ENCODE measurements around the gene ATAD3A.
A peak's percentile ranks its signal among the peaks of the same experiment; 100 is the strongest.
"Not testable (repeated sequence)": the region's sequence is repeated elsewhere in the genome, so short reads cannot be mapped to it uniquely, and the experiment has no call there.

ATAD3A gene

DNA sequence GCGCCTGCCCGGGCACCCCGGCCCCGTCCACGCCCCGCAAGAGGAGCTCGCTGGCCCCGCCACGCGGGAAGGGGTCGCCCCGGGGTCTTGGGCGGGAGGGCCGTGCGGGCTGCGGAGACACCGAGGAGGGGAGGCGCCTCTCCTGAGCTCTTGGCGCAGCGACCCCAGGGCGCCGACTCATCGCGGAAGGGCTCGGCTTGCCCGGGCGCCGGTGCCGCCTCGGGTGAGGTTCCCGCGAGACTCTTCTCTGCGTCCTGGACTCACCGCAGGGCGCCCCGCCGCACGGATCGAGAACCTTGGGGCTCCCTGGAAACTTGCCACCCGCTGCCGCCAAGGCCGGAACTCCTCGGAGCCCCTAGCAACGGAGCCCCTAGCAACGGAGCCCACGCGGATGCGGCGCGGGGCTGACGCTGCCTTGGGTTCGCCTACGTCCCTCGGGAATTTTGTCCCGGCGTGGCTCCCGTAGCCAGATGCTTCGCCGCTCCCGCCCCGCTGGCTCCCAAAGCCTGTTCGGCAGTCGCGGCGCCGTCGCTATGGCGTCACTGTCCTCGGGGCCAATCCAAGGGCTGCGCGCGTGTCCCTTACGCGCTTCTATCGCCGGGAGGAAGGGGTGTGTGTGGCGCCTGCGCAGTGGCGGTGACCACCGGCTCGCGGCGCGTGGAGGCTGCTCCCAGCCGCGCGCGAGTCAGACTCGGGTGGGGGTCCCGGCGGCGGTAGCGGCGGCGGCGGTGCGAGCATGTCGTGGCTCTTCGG is at the start of gene ATAD3A:
Gene ATAD3A, plus strand, starts transcription at position 630 of the 753 bp plus-strand sequence. Its CDS starts 107 bp downstream, at position 737.
- DNase-seq (ENCODE audit: low read depth in 2 of 2, low spot score in 1 of 2), result peak; percentile 82 to 93

DNA sequence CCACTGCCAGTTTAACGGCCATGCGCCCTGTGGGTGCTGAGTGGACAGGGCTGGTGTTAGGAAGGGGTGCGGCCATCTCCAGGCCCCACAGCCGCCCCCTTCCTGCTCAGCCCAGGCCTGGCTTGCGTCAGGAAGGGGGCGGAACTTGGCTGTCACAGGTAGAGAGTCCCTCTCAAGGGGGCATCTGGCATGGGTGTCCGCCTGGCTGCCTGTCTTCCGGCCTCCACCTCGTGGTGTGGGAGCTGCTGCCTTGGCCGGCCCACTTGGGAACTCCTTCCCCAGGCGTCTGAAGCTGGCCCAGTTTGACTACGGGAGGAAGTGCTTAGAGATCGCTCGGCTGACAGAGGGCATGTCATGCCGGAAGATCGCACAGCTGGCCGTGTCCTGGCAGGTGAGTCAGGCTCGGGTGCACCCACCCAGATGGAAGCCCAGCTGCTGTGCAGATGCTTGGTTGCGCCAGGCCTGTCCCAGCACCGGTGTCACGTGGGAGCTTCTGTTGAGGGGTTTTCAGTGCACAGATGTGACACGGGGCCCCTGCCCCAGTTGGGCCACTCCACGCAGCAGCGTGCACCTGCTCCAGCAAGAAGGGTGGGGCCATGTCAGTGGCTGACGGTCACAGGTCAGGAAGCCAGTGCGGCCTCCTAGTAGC is 49.5 kb upstream of the ATAD3A start:
- no peak for DNase-seq (ENCODE audit: low read depth in 2 of 2, low spot score in 1 of 2)

DNA sequence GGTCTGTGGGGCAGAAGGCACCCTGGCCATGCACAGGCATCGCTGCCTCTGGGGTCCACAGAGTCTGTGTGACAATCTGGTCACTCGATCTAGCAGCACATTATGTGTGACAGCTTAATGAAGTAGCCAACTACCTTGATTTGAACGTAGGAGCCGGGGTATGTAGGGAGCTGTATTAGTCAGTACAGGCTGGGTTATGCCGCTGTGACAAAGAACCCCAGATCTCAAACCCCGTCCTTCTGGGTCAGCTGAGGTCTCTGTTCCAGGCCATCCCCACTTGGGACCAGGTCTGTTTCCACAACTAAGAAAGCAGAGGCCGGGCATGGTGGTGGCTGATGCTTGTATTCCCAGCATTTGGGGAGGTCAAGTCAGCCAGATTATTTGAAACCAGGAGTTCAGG is 48.6 kb upstream of the ATAD3A start:
- no peak for DNase-seq (ENCODE audit: low read depth in 2 of 2, low spot score in 1 of 2)

DNA sequence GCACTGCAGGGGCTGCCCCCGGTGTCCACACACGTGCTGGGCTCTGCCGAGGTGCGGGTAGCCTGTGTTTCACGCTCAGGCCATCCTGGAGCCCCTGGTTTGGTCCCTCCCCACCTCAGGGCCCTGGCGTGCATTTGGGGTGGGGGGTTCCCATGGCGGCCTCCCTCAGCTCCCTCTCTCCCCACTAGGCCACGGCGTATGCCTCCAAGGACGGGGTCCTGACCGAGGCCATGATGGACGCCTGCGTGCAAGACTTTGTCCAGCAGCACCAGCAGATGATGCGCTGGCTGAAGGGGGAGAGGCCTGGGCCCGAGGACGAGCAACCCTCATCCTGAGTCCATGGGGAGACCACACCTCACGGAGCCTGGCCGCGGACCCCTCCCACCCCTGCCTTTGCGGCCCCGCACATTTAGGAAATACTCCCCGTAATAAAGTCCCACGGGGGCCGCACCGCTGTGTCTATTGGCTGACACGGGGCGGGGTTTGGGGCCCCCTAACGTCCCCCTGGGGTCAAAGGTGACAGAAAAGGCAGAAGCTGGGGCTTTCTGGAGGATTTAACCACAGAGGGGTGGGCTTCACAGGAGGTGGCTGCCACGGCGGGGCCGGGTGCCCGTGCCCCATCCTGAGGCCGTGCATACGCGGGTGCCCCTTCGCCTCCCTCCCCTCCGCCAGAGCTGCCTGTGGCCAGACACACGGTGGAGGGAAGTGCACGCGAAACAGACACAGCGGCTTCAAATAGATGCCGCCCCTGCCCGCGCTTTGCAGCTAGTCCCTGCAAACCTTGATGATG is 43.6 kb upstream of the ATAD3A start:
- DNase-seq (ENCODE audit: low read depth in 2 of 2, low spot score in 1 of 2), result not testable (repeated sequence)

DNA sequence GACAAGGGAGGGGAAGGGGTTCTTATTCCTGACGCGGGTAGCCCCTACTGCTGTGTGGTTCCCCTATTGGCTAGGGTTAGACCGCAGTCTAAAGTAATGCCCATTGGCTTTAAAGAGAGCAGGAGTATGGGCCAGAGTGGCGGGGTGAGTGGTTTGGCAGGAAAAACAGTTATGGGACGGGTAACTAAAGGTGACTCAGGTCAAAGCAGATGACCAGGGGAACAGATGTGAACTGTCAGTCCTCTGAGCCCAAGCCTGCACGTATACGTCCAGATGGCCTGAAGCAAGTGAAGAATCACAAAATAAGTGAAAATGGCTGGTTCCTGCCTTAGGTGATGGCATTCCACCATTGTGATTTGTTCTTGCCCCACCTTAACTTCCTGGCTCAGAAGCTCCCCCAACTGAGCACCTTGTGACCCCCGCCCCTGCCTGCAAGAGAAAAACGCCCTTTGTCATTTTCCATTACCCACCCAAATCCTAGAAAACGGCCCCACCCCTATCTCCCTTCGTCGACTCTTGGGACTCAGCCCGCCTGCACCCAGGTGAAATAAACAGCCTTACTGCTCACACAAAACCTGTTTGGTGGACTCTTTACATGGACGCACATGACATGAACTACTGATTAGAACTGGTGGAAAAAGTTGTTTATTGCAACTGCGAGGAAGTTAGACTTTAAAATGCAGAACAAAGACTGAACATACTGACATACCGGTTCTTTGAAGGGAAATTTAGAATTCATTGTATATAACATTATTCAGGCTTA is 41.2 kb upstream of the ATAD3A start:
- no peak for DNase-seq (ENCODE audit: low read depth in 2 of 2, low spot score in 1 of 2)

DNA sequence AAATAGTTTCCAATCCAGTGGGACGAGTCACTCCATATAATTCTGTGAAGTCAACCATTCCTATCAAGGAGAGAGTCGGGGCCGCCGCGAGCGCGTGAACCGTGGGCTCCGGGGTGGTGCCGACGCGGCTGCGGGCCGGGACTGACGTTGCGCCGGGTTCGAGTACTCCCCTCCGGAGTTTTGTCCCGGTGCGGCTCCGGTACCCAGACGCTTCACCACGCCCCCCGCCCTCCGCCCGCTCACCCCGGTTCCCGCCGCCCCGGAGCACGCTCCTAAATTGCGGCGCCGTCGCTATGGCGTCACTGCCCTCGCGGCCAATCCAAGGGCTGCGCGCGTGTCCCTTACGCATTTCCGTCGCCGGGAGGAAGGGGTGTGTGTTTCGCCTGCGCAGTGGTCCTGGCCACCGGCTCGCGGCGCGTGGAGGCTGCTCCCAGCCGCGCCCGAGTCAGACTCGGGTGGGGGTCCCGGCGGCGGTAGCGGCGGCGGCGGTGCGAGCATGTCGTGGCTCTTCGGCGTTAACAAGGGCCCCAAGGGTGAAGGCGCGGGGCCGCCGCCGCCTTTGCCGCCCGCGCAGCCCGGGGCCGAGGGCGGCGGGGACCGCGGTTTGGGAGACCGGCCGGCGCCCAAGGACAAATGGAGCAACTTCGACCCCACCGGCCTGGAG is 40.4 kb upstream of the ATAD3A start, which contains the start of gene ATAD3B:
Gene ATAD3B, plus strand, starts transcription at position 377 of the 664 bp plus-strand sequence. Its CDS starts 120 bp downstream, at position 497.
- DNase-seq (ENCODE audit: low read depth in 2 of 2, low spot score in 1 of 2), result peak; percentile 84 to 87

DNA sequence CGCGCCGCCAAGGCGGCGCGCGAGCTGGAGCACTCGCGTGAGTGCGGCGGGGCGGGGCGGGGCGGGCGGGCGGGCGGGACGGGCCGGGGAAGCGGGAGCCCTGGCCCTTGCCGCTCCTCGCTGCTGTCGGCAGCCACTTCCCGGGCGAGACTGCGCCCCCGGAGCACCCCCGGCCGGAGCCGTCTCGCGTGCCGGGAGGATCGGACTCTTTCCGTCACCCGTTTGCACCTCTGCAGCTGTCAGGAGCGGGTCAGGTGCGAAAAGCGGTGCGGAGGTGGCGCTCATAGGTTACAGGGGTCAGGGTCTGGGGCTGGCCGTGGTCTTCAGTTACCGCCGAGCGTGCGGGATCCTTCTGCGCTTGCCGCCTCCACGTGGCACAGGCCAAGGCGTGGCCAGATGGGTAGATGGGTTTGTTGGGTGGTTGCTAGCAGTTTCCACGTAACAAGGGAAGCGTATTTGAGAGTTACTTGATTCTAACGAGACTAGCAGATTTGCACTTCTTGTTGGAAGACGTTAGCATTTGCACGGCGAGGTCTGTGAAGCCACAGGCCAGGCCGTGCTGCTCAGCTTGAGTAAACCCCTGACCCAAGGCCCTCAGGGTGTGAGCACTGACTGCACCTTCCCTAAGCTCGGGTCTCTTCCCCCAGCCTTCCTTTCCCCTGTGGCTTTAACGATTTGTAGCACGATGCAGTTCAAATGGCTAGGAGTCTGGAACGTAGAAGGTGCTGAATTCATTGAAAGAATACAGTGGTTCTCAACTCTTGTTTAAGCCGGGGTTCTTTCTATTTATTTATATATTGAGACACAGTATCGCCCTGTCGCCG is 39.7 kb upstream of the ATAD3A start:
- not testable (repeated sequence) for DNase-seq (ENCODE audit: low read depth in 2 of 2, low spot score in 1 of 2)

DNA sequence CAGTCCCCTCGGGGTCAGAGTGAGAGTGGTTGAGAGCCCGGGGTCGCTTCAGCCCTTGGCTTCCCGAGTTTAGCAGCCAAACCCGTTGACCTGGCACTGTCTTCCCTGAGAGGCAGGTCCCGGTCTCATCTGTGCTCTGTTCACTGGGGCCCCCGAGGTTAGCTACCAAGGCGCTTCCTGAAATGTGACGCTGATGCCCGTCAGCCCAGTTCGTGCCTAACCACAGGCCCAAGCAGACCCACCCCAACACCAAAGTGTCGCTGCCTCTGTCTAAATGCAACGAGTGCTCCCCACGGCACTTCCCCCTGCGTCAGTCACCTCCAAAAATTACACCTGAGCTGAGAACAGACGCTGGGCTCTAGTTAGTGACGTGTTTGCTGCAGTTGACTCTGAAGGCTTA is 36.0 kb upstream of the ATAD3A start:
- not testable (repeated sequence) for DNase-seq (ENCODE audit: low read depth in 2 of 2, low spot score in 1 of 2)

DNA sequence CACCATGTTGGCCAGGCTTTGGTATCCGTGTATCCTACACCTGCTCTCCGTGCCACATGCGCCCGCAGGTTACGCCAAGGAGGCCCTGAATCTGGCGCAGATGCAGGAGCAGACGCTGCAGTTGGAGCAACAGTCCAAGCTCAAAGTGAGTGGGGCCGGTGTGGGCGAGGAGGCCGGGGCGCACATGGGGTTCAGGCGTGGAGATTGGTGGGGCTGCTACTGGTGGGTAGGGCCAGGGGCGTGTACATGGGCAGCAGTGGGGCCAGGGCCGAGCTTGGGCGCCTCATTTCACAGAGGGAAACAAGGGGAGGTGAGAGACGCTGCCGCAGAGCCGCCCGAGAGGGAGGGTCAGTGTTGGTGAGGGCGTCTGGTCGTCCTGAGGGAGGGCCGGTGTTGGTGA is 34.8 kb upstream of the ATAD3A start:
- DNase-seq (ENCODE audit: low read depth in 2 of 2, low spot score in 1 of 2), result no peak

DNA sequence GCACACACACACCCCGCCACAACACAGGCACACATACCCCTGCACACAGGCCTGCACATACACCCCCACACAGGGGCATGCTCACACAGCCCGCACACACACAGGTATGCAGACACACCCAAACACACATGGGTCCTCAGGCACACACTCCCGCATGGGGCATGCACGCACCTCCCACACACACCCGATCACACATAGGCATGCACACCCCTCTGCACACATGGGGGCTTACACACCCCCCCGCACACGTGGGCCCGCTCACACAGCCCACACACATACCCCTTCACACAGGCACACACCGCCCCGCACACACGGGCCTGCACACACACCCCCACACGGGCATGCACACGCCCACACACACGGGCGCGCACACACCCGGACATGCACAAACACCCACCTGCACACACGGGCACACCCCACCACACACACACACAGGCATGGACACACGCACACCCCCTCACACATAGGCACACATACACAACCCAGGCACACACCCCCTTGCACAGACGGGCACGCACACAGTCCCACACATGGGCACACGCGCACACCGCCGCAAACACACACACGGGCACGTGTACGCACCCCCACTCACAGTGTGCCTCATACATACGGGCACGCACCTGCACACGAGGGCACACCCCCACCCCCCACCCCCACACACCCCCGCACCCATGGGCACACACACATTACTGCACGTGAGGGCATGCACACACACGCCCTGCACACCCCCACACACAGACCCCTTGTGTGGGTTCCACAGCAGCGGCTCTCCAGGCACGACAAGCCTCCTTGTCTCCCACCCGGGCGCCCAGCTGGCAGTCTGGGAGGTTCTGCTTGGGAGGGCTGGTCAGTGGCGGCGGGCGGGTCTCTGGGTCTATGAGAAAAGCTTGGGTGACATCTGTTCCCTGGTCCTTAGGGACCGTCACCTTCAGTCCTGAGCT is 32.1 kb upstream of the ATAD3A start:
- DNase-seq (ENCODE audit: low read depth in 2 of 2, low spot score in 1 of 2), result no peak

DNA sequence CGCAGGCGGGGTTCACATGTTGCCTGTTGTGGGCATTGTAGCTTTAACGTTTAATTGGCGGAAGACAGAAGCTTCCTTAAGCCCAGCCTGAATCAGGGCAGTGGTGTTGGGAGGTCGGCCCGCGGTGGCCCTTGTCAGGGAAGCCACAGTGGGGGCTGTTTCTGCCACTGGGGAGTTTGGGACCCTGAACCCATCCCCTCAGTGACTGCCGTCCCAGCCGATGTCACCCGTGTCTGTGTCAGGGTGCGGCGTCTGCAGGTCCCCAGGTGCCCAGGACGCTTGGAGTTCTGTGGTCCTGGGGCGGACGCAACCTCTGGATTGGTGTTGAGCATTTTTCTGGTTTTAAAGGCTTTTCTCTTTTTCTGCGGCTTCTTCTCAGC is 31.5 kb upstream of the ATAD3A start:
- DNase-seq (ENCODE audit: low read depth in 2 of 2, low spot score in 1 of 2), result not testable (repeated sequence)

DNA sequence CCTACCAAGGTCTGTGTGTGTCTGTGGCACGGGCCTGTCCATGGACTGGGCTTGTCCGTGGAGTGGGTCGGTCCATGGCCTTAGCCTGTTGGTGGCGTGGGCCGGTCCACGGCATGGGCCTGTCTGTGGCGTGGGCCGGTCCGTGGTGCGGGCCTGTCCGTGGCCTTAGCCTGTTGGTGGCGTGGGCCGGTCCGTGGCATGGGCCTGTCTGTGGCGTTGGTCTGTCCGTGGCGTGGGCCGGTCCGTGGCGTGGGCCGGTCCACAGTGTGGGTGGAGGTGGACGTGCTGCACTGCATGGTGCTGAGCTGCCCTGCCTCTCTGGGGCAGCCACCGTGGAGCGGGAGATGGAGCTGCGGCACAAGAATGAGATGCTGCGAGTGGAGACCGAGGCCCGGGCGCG is 30.2 kb upstream of the ATAD3A start:
- DNase-seq (ENCODE audit: low read depth in 2 of 2, low spot score in 1 of 2), result not testable (repeated sequence)

DNA sequence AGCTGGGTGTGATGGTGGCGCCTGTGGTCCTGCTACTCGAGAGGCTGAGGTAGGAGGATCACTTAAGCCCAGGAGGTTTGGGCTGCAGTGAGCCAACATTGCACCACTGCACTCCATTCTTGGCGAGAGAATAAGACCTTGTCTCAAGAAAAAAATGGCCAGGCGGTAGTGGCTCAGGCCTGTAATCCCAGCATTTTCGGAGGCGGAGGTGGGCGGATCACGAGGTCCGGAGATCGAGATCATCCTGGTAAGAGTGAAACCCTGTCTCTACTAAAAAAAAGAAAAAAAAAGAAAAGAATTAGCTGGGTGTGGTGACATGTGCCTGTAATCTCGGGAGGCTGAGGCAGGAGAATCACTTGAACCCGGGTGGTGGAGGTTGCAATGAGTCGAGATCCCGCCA is 29.1 kb upstream of the ATAD3A start:
- no peak for DNase-seq (ENCODE audit: low read depth in 2 of 2, low spot score in 1 of 2)

DNA sequence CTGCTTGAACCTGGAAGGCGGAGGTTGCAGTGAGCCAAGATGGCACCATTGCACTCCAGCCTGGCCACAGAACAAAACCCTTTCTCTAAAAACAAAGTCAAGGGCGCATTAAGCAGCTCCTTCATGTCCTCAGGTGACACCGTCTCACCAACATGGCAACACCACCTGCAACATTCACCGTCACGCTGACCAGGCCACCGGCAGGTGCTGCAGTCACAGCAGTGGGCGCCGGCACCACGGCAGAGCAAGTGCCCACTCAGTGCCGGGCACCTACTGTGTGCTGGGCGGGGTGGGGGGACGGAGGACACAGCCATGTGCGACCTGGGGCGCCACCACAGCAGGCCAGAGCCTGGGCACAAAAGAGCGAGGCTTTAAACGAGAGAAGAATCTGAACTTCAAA is 28.2 kb upstream of the ATAD3A start:
- no peak for DNase-seq (ENCODE audit: low read depth in 2 of 2, low spot score in 1 of 2)

DNA sequence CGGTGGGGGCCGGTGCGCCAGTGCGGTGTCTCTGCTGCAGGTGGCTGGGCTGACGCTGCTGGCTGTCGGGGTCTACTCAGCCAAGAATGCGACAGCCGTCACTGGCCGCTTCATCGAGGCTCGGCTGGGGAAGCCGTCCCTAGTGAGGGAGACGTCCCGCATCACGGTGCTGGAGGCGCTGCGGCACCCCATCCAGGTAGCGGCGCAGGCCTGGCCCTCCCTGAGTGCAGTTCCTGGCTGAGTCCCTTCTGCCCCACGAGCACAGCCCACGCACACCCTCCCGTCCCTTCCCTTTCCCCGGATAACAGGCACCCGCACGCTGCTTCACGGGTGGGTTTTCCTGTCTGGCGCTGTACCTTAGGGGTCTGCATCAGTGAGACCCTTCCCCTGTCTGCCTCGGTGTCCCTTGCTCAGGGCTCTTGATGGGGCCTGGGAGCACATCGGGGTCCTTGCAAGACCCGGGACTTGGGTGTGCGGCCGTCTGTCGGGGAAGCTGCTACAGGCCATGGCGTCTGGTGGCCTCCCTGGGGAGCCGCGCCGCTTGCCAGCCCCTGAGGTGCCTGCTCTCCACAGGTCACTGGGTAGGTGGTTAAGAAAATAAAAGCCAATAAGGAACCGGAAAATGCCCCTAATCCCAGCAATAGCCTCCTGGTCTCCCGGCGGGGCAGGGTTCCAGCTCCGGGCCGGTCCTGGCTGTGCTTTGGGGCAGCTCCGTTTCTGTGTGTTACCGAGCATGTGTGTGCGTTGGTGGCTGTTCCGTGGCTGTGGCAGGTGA is 26.8 kb upstream of the ATAD3A start:
- not testable (repeated sequence) for DNase-seq (ENCODE audit: low read depth in 2 of 2, low spot score in 1 of 2)

DNA sequence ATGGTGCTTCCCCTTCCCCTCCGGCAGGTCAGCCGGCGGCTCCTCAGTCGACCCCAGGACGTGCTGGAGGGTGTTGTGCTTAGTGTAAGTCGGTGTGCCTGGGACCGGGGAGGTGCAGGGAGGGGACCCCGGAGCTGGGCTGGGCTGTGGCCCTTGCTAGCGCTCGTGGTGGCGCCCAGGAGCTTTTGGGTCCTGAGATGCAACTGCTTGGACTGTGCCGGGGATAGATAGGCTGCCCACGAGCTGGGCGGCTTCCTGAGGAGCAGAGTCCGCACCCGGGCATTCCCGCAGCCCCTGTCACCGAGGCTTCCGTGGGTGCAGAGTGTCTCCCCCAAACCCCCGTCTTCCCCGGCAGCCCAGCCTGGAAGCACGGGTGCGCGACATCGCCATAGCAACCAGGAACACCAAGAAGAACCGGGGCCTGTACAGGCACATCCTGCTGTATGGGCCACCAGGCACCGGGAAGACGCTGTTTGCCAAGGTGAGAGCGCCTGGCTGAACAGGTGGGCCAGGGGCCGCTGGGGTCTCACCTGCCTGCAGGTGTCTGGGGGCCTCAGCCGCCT is 26.1 kb upstream of the ATAD3A start:
- DNase-seq (ENCODE audit: low read depth in 2 of 2, low spot score in 1 of 2), result not testable (repeated sequence)

DNA sequence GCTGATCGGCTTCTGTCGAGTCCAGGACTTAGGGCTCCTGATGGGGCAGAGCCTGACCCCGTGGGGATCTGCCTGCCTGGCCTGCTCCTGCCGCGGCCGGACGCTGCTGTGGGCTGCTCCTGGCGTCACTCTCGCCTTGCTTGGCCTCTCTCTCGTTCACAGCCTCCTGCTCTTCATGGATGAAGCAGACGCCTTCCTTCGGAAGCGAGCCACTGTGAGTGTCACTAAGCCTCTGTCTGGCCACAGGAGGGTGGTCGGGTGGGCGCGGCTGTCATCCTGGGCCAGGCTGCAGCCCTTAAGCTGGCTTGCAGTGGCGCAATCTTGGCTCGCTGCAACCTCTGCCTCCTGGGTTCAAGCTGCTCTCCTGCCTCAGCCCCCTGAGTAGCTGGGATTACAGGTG is 24.3 kb upstream of the ATAD3A start:
- DNase-seq (ENCODE audit: low read depth in 2 of 2, low spot score in 1 of 2), result no peak

All from stimulated activated CD8-positive, alpha-beta memory T cell treated with anti-CD3 and anti-CD28 coated beads, Interleukin-4, amount 100 ng/mL, for 4 hours (primary cell).